ENCODE data around the gene TEAD3. TPM values are rescaled to one million over a fixed set of nuclear protein-coding genes. Genes with fewer than 3 reads are reported as not detected.

TEAD3 gene
- total RNA-seq, 6 experiments from 2014 or later = 5.2 to 8.5 (median 6.9) TPM

- Histone ChIP-seq H3K4me3 (no peak overlapping the region), H3K27ac (no peak overlapping the region), H3K9me3 (no peaks in the 10 kb centered on the region), H3K36me3 (no peaks in the 10 kb centered on the region), H3K27me3 (no peaks in the 10 kb centered on the region), H3K4me1 (no peaks in the 10 kb centered on the region)
- no peak for TF ChIP-seq CTCF (IDR thresholded peaks at IDR 0.05)
- TF ChIP-seq POLR2A (IDR thresholded peaks at IDR 0.05) = no peak
- ATAC-seq (peak in 1 of 4 donors; percentile 31), DNase-seq (no peak)
- intact Hi-C loops (cut with DNase I) = no loop called here
- WGBS (ENCODE audit: insufficient coverage, low coverage, low lambda C conversion rate, missing lambda C conversion rate) = 81% methylated on average over 5 of the region's 9 CpGs
Observed at GRCh38 chr6:35443341-35444030, 53.4 kb downstream of the TEAD3 start.

GRCh38 chr6:35442693-35443092, 54.2 kb downstream of the TEAD3 start:
- H3K27me3 ChIP-seq = no peaks in the 10 kb centered on the region
- H3K36me3 ChIP-seq = no peaks in the 10 kb centered on the region
- intact Hi-C loops (cut with DNase I) = no loop called here
- ATAC-seq (no peak), DNase-seq (no peak)
- no peak overlapping the region for H3K27ac ChIP-seq
- TF ChIP-seq CTCF (IDR thresholded peaks at IDR 0.05) = no peak
- TF ChIP-seq POLR2A (IDR thresholded peaks at IDR 0.05) = no peak
- 89% methylated on average over 2 of the region's 5 CpGs for WGBS (ENCODE audit: insufficient coverage, low coverage, low lambda C conversion rate, missing lambda C conversion rate)
- no peak overlapping the region for H3K4me3 ChIP-seq
- H3K9me3 ChIP-seq = no peaks in the 10 kb centered on the region
- H3K4me1 ChIP-seq = no peaks in the 10 kb centered on the region

- intact Hi-C loops (cut with DNase I) = no loop called here
Observed at GRCh38 chr6:35441642-35442041, 55.2 kb downstream of the TEAD3 start.

GRCh38 chr6:35441205-35441604, 55.7 kb downstream of the TEAD3 start:
- Histone ChIP-seq H3K27ac (no peak overlapping the region), H3K9me3 (no peaks in the 10 kb centered on the region), H3K4me1 (no peaks in the 10 kb centered on the region), H3K36me3 (no peaks in the 10 kb centered on the region), H3K4me3 (no peak overlapping the region), H3K27me3 (no peaks in the 10 kb centered on the region)
- DNase-seq (no peak), ATAC-seq (peak in 1 of 4 donors; percentile 34)
- TF ChIP-seq POLR2A (IDR thresholded peaks at IDR 0.05) (no peak), CTCF (IDR thresholded peaks at IDR 0.05) (no peak)
- intact Hi-C loops (cut with DNase I) = no loop called here
- 60% methylated on average over 1 of the region's 3 CpGs for WGBS (ENCODE audit: insufficient coverage, low coverage, low lambda C conversion rate, missing lambda C conversion rate)

More at GRCh38 chr6:35441642-35442041, 55.2 kb downstream of the TEAD3 start:
- ATAC-seq = no peak
- Histone ChIP-seq H3K9me3 (no peaks in the 10 kb centered on the region), H3K27me3 (no peaks in the 10 kb centered on the region), H3K27ac (no peak overlapping the region), H3K4me3 (no peak overlapping the region), H3K4me1 (no peaks in the 10 kb centered on the region), H3K36me3 (no peaks in the 10 kb centered on the region)
- WGBS (ENCODE audit: insufficient coverage, low coverage, low lambda C conversion rate, missing lambda C conversion rate) = 92% methylated on average over 4 of the region's 4 CpGs
- TF ChIP-seq POLR2A (IDR thresholded peaks at IDR 0.05) = no peak
- no peak for TF ChIP-seq CTCF (IDR thresholded peaks at IDR 0.05)
- DNase-seq = no peak

Data from right lobe of liver (tissue), 6 donors.